GM18951 (cell line): Measurements from ENCODE around the gene PHYH.
"Not testable (repeated sequence)": the region's sequence is repeated elsewhere in the genome, so short reads cannot be mapped to it uniquely, and the experiment has no call there.

ENCODE experiments used
- POLR2A ChIP-seq: IDR thresholded peaks from 4 replicates; pipeline ENCODE4 v1.6.1; 2011; ENCODE audit warnings: mild to moderate bottlenecking; ENCODE audit not compliant: insufficient read length, insufficient read depth; ENCODE audit errors: extremely low read depth
- in situ Hi-C: fragments of 300-500 bp; cut with MboI; formaldehyde crosslinking; loops from one replicate; pipeline ENCODE4 v1.12.0; 2022; ENCODE audit warnings: low sequenced_read_pairs, mixed read lengths, inconsistent platforms; ENCODE audit not compliant: unreplicated experiment

PHYH gene

GRCh38 chr10:13236638-13237037 is 63.2 kb downstream of the PHYH start:
- TF ChIP-seq POLR2A: no peak
- in situ Hi-C loops: no loop called here

- in situ Hi-C loops: not testable (repeated sequence)
Observed at GRCh38 chr10:13234736-13235135, 65.1 kb downstream of the PHYH start.

DNA sequence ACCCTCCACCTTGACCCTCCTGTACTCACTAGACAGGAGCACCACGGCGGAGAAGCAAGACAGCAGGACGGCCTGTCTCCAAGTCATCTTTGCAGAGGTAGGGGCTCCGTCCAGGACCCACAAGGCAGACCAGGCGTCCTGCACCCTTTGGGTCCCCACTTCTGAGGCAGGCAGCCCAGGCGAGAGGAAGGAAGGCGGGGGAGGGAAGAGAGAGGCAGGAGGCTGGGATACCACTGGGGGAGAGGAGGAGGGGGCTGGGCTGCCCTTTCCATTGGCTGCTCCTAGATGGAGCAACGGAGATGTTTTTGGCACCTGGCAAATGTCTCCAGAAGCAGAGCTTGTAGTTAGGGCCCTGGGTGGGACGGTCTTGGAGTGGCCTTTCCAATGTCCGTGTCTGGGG is 65.7 kb downstream of the PHYH start, which contains the start of gene UCMA:
UCMA (minus strand) TSS at position 203 of the 400 bp plus-strand sequence; CDS start at position 87, 116 bp downstream.
- TF ChIP-seq POLR2A: no peak
- in situ Hi-C loops: no loop called here

GRCh38 chr10:13233358-13233757 is 66.5 kb downstream of the PHYH start:
- in situ Hi-C loops: no loop called here
- no peak for TF ChIP-seq POLR2A

GRCh38 chr10:13231808-13232207 is 68.1 kb downstream of the PHYH start:
- TF ChIP-seq POLR2A: no peak
- in situ Hi-C loops: no loop called here

- in situ Hi-C loops: no loop called here
- no peak for TF ChIP-seq POLR2A
Observed at GRCh38 chr10:13231190-13231589, 68.7 kb downstream of the PHYH start.
